GM19043 (cell line): ENCODE data around the gene TMEM100.
"Not testable (repeated sequence)": the region's sequence is repeated elsewhere in the genome, so short reads cannot be mapped to it uniquely, and the experiment has no call there.

ENCODE experiments used
- ATAC-seq: cut with Tn5 transposase; IDR thresholded peaks from one replicate; pipeline ENCODE4 v1.9.1; 2021; ENCODE audit warnings: low read depth; ENCODE audit not compliant: unreplicated experiment

TMEM100 gene

DNA sequence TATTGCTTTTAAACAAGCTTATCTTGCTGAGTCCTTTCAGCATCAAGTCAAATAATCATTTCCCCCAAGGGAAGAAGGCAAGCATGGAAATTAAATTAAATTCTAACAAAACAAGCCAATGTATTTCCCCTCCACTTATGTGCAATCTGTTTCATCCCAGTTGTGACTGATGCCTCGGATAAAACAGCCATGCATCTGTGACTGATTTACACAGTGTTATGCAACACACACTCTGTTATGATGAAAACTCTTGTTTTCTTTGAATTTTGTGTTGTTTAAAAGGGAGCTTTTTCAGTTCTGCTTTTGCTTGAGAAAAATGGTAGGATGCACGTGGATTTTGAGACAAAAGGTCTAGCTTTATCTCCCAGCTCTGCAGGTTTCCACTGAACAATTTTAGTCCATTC, 32.6 kb downstream of the TMEM100 start:
- ATAC-seq: no peak

DNA sequence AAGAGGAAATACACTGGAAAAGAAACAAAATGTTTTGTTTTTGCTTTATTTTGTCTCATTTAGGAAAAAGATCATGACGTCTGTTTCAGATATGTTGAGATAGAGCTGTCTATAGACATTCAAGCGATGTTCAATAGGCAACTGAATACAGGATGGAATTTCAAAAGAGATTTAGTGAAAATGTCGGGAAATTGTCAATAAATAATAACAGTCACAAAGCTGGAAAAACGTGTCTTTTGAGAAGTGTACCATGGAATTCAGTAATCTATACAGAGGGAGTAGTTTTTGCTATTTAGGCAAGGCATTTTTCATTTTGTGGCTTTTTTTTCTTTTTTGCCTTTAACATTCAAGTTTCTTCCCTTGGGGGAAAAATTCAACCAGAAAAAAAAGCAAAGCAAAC, 33.0 kb downstream of the TMEM100 start:
- no peak for ATAC-seq

GRCh38 chr17:55688057-55688456, 34.6 kb downstream of the TMEM100 start:
- ATAC-seq: no peak

- no peak for ATAC-seq
Observed at GRCh38 chr17:55687037-55687436, 35.6 kb downstream of the TMEM100 start.

DNA sequence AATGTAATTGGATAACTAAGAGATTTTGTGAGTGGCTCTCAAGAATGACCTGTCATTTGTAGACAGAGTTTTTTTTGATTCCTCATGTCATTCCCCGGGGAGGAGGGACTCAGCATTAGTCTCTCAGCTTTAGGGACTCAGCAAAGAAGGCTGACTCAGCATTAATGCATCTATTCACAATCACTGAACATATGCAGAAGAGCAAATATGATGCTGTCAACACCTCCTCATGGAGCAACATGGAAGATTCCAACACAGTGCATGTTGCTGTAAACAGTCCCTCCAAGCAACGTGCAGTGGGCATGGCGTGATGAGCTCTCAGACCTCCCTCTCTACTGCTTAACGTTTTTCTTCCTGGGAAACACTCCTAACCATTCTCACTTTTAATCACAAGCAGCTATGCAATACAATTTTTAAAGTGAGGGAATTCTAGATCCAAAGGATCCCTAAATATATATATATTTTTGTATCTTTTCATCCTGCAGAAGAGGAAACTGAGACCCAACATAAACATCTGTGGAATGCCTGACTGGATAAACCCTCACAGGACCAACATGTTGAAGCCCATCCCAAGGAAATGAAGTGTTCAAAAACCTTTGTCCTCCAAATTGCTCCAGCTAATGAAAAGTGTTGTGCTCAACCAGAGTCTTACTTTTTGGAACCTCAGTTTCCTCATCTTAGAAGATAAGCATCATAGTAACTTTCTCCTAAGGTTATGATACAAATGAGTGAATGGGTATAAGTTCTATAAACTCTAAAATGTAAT, 38.9 kb downstream of the TMEM100 start:
- ATAC-seq: no peak

GRCh38 chr17:55681342-55681700, 41.3 kb downstream of the TMEM100 start:
- no peak for ATAC-seq

DNA sequence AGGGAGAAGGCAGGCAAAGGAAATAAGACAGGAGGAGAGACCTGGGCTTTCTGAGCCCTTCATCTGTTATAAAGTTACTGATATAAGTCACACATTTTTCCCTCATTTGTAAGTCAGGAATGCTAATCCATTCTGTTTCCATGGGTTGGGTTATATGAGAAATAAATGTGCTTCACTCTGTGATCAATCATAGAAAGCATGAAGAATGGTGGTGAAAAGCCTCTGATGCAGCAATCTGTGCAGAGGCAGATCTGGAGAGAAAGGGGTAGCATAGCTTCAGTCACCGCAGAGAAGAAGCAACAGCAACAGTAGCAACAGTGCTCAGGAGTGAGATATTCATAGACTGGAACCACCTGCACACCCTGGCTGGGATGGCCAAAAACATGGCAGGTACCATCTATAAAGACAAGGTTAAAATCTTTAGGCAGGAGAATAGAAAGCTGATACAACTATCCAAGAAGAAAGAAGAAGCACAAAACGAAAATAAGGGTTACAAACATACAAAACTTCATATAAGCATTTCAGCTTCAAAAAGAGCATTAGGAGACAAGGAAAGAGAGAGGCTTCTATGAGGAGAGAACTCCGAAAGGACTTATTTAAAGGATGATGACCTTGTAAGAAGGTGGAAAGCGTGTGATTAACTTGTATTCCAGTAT, 41.9 kb downstream of the TMEM100 start:
- ATAC-seq: no peak

GRCh38 chr17:55677446-55677845, 45.2 kb downstream of the TMEM100 start:
- no peak for ATAC-seq

GRCh38 chr17:55676274-55676673, 46.4 kb downstream of the TMEM100 start:
- ATAC-seq: no peak

DNA sequence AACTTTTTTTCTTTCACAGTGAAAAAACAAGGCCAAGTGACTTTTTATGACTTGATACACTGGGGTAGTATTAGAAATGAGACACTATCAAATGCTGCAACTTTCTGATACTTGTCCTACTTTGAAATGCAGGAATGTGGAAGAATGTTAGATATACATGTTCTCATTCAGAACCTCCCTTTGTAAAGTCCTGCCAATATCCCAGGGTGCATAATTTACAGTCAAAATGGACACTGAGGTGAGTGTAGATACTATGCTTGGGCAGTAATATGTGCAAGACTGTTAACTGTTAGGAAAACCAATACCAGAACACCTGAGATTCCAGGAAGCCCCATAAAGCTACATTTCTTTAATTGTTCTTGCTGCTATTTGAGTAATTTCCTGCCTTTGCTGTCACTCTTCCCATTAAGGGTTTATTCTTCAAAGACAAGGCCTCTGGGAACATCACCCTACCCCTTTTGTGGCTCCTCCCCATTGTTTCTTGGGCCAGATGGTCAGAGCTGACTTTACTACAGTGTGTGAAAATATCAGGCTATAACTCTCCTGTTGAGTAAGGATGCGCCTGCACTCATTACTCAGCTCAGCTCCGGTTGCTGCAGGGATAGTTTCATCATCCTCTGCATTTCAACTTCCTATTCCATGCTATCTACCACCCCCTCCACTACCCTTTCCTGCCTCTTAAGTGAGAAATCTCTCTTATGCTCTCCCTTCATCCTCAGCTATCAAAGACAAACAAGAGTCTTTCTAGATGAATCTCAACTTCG, 48.7 kb downstream of the TMEM100 start:
- ATAC-seq: no peak

GRCh38 chr17:55672585-55673501, 49.8 kb downstream of the TMEM100 start:
- ATAC-seq: no peak

DNA sequence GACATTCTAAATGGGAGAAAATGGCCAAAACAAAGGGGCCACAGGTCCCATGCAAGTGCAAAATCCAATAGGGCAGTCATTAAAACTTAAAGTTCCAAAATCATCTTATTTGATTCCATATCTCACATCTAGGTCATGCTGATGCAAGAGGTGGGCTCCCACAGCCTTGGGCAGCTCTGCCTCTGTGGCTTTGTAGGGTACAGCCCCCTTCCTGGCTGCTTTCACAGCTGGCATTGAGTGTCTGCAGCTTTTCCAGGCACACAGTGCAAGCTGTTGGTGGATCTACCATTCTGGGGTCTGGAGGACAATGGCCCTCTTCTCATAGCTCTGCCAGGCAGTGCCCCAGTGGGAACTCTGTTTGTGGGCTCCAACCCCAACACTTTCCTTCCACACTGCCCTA, 50.7 kb downstream of the TMEM100 start:
- ATAC-seq: not testable (repeated sequence)
